Measurements from ENCODE around the gene P2RY13.

The P2RY13 gene

DNA sequence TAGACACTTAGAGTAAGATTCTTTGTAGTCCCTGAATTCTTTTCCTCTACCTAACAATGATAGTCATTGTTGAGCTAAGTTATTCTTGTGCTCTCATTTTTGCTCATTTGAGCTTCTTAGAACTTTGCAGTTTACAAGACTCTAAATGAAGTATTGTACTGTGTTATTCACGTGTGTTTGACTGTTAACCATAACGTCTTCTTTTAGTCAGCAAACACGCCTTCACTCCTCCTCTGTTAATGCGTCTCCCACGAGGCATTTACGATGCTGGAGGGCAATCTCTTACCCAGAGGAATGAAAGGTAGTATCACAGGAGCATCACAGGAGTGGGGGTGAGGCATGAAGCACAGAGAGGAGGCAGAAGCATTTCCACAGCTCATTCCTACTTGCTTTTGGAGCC lies 36.2 kb downstream of the P2RY13 start:
- no peak for DNase-seq (ENCODE audit: low read depth in 2 of 2)

GRCh38 chr3:151290673-151291072 lies 38.7 kb downstream of the P2RY13 start:
- DNase-seq (ENCODE audit: low read depth in 2 of 2): peak in 1 of 2 experiments; percentile 30

DNA sequence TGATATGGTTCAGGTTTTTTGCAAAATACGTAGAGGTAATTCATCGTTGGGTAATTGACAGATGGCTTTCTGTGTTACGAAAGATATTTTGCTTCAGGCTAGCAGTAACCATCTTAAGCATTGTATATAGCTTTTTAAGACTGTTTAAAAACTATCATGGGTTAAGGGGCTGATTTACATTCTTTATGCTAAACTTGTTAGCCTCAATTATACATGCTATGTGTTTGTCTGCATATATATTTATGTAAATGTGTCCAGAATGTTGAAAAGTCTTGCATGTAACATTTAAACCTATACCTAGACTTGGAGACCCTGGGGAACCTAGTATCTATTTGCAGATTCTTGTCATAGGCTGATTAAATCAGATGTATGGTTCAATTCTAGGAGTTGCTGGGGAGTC lies 39.9 kb downstream of the P2RY13 start:
- no peak for DNase-seq (ENCODE audit: low read depth in 2 of 2)

GRCh38 chr3:151285940-151286339 lies 43.4 kb downstream of the P2RY13 start:
- DNase-seq (ENCODE audit: low read depth in 2 of 2): no peak

DNA sequence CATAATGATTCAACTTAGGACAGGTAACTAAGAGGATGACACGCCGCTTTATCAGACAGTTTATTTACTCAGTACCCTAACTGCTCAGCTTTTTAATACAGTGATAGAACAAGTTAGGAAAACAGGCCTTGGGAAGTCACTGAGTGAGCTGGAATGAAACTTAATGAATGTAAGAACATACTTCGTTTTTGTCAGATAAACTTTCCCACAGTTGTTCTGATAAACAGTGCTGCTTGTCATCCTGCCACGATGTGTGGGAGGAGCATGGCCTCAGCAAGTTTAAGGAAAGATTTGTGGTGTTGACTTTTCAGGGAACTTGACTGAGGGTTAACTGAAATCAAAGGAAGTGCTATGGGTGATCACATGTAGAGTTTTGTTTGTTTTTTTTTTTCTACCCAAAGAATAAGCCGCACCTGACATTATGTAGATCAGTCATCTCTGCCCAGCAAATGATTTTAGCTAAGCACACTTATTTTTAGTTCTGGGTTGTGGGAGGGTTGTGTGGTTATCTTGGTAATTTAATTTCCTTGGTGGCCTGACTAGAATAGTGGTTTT lies 45.4 kb downstream of the P2RY13 start:
- DNase-seq (ENCODE audit: low read depth in 2 of 2): no peak

- no peak for DNase-seq (ENCODE audit: low read depth in 2 of 2)
Measured at GRCh38 chr3:151283387-151283786, 46.0 kb downstream of the P2RY13 start.

GRCh38 chr3:151282921-151283320 lies 46.4 kb downstream of the P2RY13 start:
- peak; percentile 45 to 50 for DNase-seq (ENCODE audit: low read depth in 2 of 2)

DNA sequence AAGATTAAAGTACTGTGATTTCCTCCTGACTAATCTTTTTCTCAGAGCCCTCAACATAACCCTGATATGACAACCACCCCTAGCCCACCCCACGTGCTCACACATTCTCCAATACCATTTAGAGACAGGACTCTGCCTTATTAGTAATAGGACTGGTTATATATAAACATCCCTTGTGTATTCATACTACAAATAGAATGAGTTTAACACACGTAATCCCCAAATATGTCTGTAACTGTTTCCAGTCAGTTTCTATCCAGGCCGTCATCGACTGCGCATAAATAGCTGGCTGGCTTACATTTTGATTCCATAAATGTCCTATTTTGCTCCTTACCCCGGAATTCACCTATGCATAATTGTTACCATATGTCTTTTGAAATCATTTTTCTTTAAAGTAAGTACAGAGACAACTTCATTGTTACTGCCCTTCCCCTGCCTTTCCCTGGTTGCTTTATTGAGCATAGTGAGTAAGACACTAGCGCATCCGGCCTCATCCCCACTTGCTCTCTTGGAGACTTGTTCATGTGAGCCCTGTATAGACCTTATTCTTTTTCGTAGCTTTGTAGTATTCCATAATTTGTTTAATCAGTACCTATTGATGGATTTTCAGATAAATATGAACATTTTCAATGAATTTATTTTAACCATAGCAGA lies 47.6 kb downstream of the P2RY13 start:
- peak; percentile 72 to 73 for DNase-seq (ENCODE audit: low read depth in 2 of 2)

DNA sequence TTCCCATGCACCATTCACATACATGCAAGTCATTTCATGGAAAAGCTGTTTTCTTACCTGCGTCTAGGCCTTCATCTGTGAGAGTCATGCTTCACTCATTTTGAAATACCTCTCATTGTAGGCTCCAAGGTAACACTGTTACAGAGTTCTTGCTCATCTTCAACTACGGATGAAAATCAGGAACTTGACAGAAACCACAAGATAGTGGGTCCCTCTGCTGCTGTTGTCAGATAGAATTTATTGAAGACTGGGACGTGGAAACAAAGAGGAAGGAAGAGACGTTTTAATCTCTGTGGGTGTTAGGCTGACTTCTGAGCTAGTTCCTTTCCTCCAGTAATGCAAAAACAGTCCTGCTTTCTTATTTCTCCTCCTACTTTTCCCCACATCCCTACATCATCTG lies 51.1 kb downstream of the P2RY13 start, which contains the start of gene P2RY14:
Gene P2RY14 (minus strand): TSS at position 313 of the 400 bp plus-strand sequence. CDS start 64,226 bp downstream, outside the sequence.
- no peak for DNase-seq (ENCODE audit: low read depth in 2 of 2)

GRCh38 chr3:151276687-151277042 lies 52.7 kb downstream of the P2RY13 start:
- no peak for DNase-seq (ENCODE audit: low read depth in 2 of 2)

Measured in fibroblast of skin of left quadriceps (primary cell).